ENCODE measurements around the gene HTR1E. TPM values are rescaled to one million over a fixed set of nuclear protein-coding genes. Genes with fewer than 3 reads are reported as not detected.

Gene HTR1E
- total and polyA plus RNA-seq, 2 of the 8 experiments (the other 6 are each of a cell fraction or from before 2014, with no cell fraction given), result 0.09 TPM; not detected in 1

- Histone ChIP-seq H3K36me3 (ENCODE audit: control insufficient read depth in 2 of 4, insufficient read depth in 4 of 4, low read length in 3 of 4) (no peaks in the 10 kb centered on the region), H3K18ac (ENCODE audit: extremely low read depth, low read length) (no peak overlapping the region), H4K8ac (ENCODE audit: extremely low read depth, insufficient read depth, low read length) (no peak overlapping the region), H3K4me3 (ENCODE audit: extremely low read depth in 1 of 4, insufficient read depth in 2 of 4, low read depth in 3 of 4, low read length in 4 of 4) (no peak overlapping the region), H3K4me1 (replicated peaks in 1 of 4; ENCODE audit: control insufficient read depth in 3 of 4, insufficient read depth in 4 of 4, low read length in 3 of 4) (no peaks in the 10 kb centered on the region; a peak in 2 of 7 replicates), H3K79me1 (ENCODE audit: low read depth, low read length) (no peaks in the 10 kb centered on the region), H3K14ac (ENCODE audit: insufficient read length) (no peak overlapping the region), H3K9ac (replicated peaks in 1 of 4; ENCODE audit: extremely low read depth in 1 of 4, low read depth in 3 of 4, low read length in 3 of 4) (no peak overlapping the region), H3K23me2 (ENCODE audit: low read depth, low read length) (no peaks in the 10 kb centered on the region), H2AFZ (ENCODE audit: low read length) (no peak overlapping the region), H2BK20ac (ENCODE audit: low read length) (no peak overlapping the region), H2BK15ac (ENCODE audit: low read length) (no peak overlapping the region), H3K4ac (replicated peaks; ENCODE audit: insufficient read length, low read depth, low read length) (no peak overlapping the region), H3K56ac (replicated peaks; ENCODE audit: insufficient read length, low read depth, low read length) (no peak overlapping the region), H3K4me2 (ENCODE audit: insufficient read depth in 1 of 2, low read depth in 2 of 2, low read length in 2 of 2) (no peak overlapping the region), H4K20me1 (replicated peaks in 1 of 2; ENCODE audit: control insufficient read depth in 1 of 2, insufficient read depth in 2 of 2, low read length in 2 of 2) (no peaks in the 10 kb centered on the region), H3K27me3 (replicated peaks in 1 of 4; ENCODE audit: control insufficient read depth in 3 of 4, extremely low read depth in 1 of 4, insufficient read depth in 3 of 4, low read length in 3 of 4) (no peaks in the 10 kb centered on the region), H4K91ac (replicated peaks; ENCODE audit: insufficient read length, low read length) (no peak overlapping the region), H3K23ac (ENCODE audit: insufficient read length) (no peak overlapping the region), H2AK5ac (ENCODE audit: low read depth, low read length) (no peak overlapping the region), H2BK120ac (replicated peaks; ENCODE audit: low read depth, low read length) (no peak overlapping the region), H2BK12ac (ENCODE audit: low read depth, low read length) (no peak overlapping the region), H4K5ac (ENCODE audit: insufficient read length, low read depth, low read length) (no peak overlapping the region), H2BK5ac (ENCODE audit: low read depth, low read length) (no peak overlapping the region), H3K27ac (ENCODE audit: low read depth, low read length) (no peak overlapping the region), H3K9me3 (ENCODE audit: insufficient read depth in 2 of 2, low read depth in 1 of 2, low read length in 1 of 2) (no peaks in the 10 kb centered on the region), H3K79me2 (ENCODE audit: control insufficient read depth in 1 of 2, insufficient read depth in 2 of 2, low read length in 2 of 2) (no peaks in the 10 kb centered on the region)
- CTCF ChIA-PET (ENCODE audit: partially characterized antibody), result no interaction called here
- POLR2A ChIA-PET (ENCODE audit: partially characterized antibody), result interaction anchor here (0.6 kb wide), 1 partner anchor 67 kb away, joined by 3 read pairs; no protein-coding TSS in a partner anchor
- FAIRE-seq (no peak), DNase-seq (ENCODE audit: low read depth in 1 of 2, low spot score in 2 of 2) (no peak)
- 80% methylated on average over 4 of the region's 4 CpGs; no CpG with 5 or more reads in 1 of the 2 experiments for WGBS, 2 experiments (ENCODE audit: extremely low coverage in 1 of 2, insufficient coverage in 1 of 2, insufficient read length in 1 of 2, insufficient replicate concordance in 2 of 2, low coverage in 1 of 2, low lambda C conversion rate in 2 of 2, missing lambda C conversion rate in 1 of 2)
- no peak for TF ChIP-seq BCL11A (IDR thresholded peaks at IDR 0.05; ENCODE audit: low read depth in 2 of 2, low read length in 2 of 2)
- no peak for TF ChIP-seq EZH2 (IDR thresholded peaks at IDR 0.05; ENCODE audit: low read depth, low read length, severe bottlenecking)
- TF ChIP-seq E2F6 (IDR thresholded peaks at IDR 0.05), result no peak
- no peak for TF ChIP-seq ZNF274 (IDR thresholded peaks at IDR 0.05; ENCODE audit: borderline replicate concordance, extremely low read depth, low read length)
- no peak for TF ChIP-seq RNF2 (IDR thresholded peaks at IDR 0.05; ENCODE audit: borderline replicate concordance, low read depth, low read length, missing control alignments, poor library complexity, severe bottlenecking)
- no peak for TF ChIP-seq HDAC2 (IDR thresholded peaks at IDR 0.05; ENCODE audit: borderline replicate concordance in 1 of 2, low read depth in 2 of 2, low read length in 2 of 2)
Observed at GRCh38 chr6:87040729-87041128, 103.4 kb downstream of the HTR1E start.
